Neural cell (in vitro differentiated cells): Measurements from ENCODE around the gene ALDH7A1. TPM values are rescaled to one million over a fixed set of nuclear protein-coding genes. Genes with fewer than 3 reads are reported as not detected.
A peak's percentile ranks its signal among the peaks of the same experiment; 100 is the strongest.

ENCODE experiments used
- H2AFZ ChIP-seq: fragments of 200-600, 300-800 bp; sonication (generic), shearing (Covaris generic); 2 replicates; pipeline ENCODE4 v1.6.0; 2014; ENCODE audit warnings: low read depth, mild to moderate bottlenecking, antibody characterized with exemption, low read length, moderate library complexity
- H3F3A ChIP-seq: fragments of 200-600 bp; shearing (Covaris generic); 2 replicates; pipeline ENCODE4 v1.6.1; 2016; ENCODE audit warnings: mild to moderate bottlenecking, moderate library complexity, mixed read lengths, antibody characterized with exemption, low read length; ENCODE audit not compliant: insufficient read depth, poor library complexity, severe bottlenecking
- H3K27ac ChIP-seq: fragments of 200-600, 300-800 bp; sonication (generic), shearing (Covaris generic); 2 replicates; pipeline ENCODE4 v1.5.1; 2014; ENCODE audit warnings: mild to moderate bottlenecking, low read length, moderate library complexity
- H3K27me3 ChIP-seq: fragments of 300-800, 200-600 bp; sonication (generic), shearing (Covaris generic); 2 replicates; pipeline ENCODE4 v1.6.0; 2014; ENCODE audit warnings: mild to moderate bottlenecking, low read depth, low read length, moderate library complexity; ENCODE audit not compliant: insufficient read depth
- H3K36me3 ChIP-seq: fragments of 300-800, 200-600 bp; sonication (generic), shearing (Covaris generic); 2 replicates; pipeline ENCODE4 v1.5.1; 2014; ENCODE audit warnings: mild to moderate bottlenecking, antibody characterized with exemption, low read length, moderate library complexity; ENCODE audit not compliant: insufficient read depth
- H3K4me2 ChIP-seq: fragments of 300-800, 200-600 bp; sonication (generic), shearing (Covaris generic); 2 replicates; pipeline ENCODE4 v1.6.0; 2014; ENCODE audit warnings: mild to moderate bottlenecking, low read length
- H3K4me3 ChIP-seq: fragments of 300-800, 200-600 bp; sonication (generic), shearing (Covaris generic); 2 replicates; pipeline ENCODE4 v1.5.1; 2014; ENCODE audit warnings: mild to moderate bottlenecking, low read length, moderate library complexity
- H3K79me2 ChIP-seq: fragments of 200-600 bp; shearing (Covaris generic); replicated peaks from 2 replicates; pipeline ENCODE4 v1.6.0; 2014; ENCODE audit warnings: mild to moderate bottlenecking, low read length, moderate library complexity; ENCODE audit not compliant: insufficient read depth
- H3K9ac ChIP-seq: fragments of 300-800, 200-600 bp; sonication (generic), shearing (Covaris generic); 2 replicates; pipeline ENCODE4 v1.6.1; 2016; ENCODE audit warnings: mild to moderate bottlenecking, low read length, mixed read lengths
- H3K9me2 ChIP-seq: fragments of 200-600 bp; shearing (Covaris generic); 2 replicates; pipeline ENCODE4 v1.6.1; 2016; ENCODE audit warnings: mild to moderate bottlenecking, low read length, mixed read lengths; ENCODE audit not compliant: insufficient read depth
- H3K9me3 ChIP-seq: fragments of 200-600, 300-800 bp; sonication (generic), shearing (Covaris generic); 2 replicates; pipeline ENCODE4 v1.6.1; 2016; ENCODE audit warnings: mild to moderate bottlenecking, mixed run types, low read length, moderate library complexity, mixed read lengths
- H4K20me1 ChIP-seq: fragments of 200-600 bp; shearing (Covaris generic); 2 replicates; pipeline ENCODE4 v1.6.1; 2016; ENCODE audit warnings: mild to moderate bottlenecking, mixed run types; ENCODE audit not compliant: insufficient read depth
- CTCF ChIP-seq: fragments of 450-650 bp; IDR thresholded peaks from 2 replicates; pipeline ENCODE4 v1.5.1; 2014; ENCODE audit warnings: antibody characterized with exemption, mild to moderate bottlenecking, moderate library complexity; ENCODE audit not compliant: poor library complexity, severe bottlenecking
- EP300 ChIP-seq: fragments of 450-650 bp; conservative IDR thresholded peaks from 2 replicates; pipeline ENCODE4 v1.6.1; 2014; ENCODE audit warnings: antibody characterized with exemption, mild to moderate bottlenecking, moderate library complexity; ENCODE audit not compliant: poor library complexity, severe bottlenecking
- EZH2 ChIP-seq: fragments of 200-600, 300-800 bp; shearing (Covaris generic), sonication (generic); IDR thresholded peaks from 2 replicates; pipeline ENCODE4 v1.6.1; 2014; ENCODE audit warnings: antibody characterized with exemption, low read length, borderline replicate concordance, mild to moderate bottlenecking; ENCODE audit not compliant: insufficient read depth, poor library complexity, severe bottlenecking
- MXI1 ChIP-seq: fragments of 450-650 bp; conservative IDR thresholded peaks from 2 replicates; pipeline ENCODE4 v1.6.1; 2014; ENCODE audit warnings: antibody characterized with exemption, mild to moderate bottlenecking; ENCODE audit not compliant: poor library complexity, severe bottlenecking
- POLR2AphosphoS5 ChIP-seq: IDR thresholded peaks from 2 replicates; pipeline ENCODE4 v1.6.1; 2012
- RAD21 ChIP-seq: fragments of 450-650 bp; conservative IDR thresholded peaks from 2 replicates; pipeline ENCODE4 v1.6.1; 2014; ENCODE audit warnings: antibody characterized with exemption, mild to moderate bottlenecking, moderate library complexity
- REST ChIP-seq: IDR thresholded peaks from 2 replicates; pipeline ENCODE4 v1.6.1; 2012; ENCODE audit warnings: borderline replicate concordance
- SMC3 ChIP-seq: fragments of 450-650 bp; conservative IDR thresholded peaks from 2 replicates; pipeline ENCODE4 v1.6.1; 2014; ENCODE audit warnings: antibody characterized with exemption, mild to moderate bottlenecking, moderate library complexity; ENCODE audit not compliant: poor library complexity
- TAF1 ChIP-seq: IDR thresholded peaks from 2 replicates; pipeline ENCODE4 v1.6.1; 2012; ENCODE audit warnings: low read depth
- polyA plus RNA-seq: library from polyadenylated mRNA; depleted of rRNA; stranded (reverse); fragments of >200 nt; gene quantifications from 2 replicates; pipeline ENCODE4 v1.2.3, GENCODE V29; 2014

The ALDH7A1 gene
- polyA plus RNA-seq, 1 donor from 2014 or later: 23.4 TPM

GRCh38 chr5:126603402-126603991, 8.5 kb upstream of the ALDH7A1 start:
- H4K20me1 ChIP-seq: no peaks in the 10 kb centered on the region
- H3K27me3 ChIP-seq: no peaks in the 10 kb centered on the region
- H3K9ac ChIP-seq: no peak overlapping the region
- no peak overlapping the region for H2AFZ ChIP-seq
- H3K4me2 ChIP-seq: no peak overlapping the region
- no peak overlapping the region for H3K27ac ChIP-seq
- no peak for TF ChIP-seq RAD21
- TF ChIP-seq MXI1: no peak
- TF ChIP-seq SMC3: no peak
- TF ChIP-seq POLR2AphosphoS5: no peak
- TF ChIP-seq EZH2: no peak
- no peak for TF ChIP-seq CTCF
- TF ChIP-seq REST: no peak
- TF ChIP-seq TAF1: no peak
- TF ChIP-seq EP300: no peak
- H3K79me2 ChIP-seq: peaks cover 49% of the 10 kb centered on the region
- no peaks in the 10 kb centered on the region for H3K9me3 ChIP-seq
- H3F3A ChIP-seq: no peaks in the 10 kb centered on the region
- H3K9me2 ChIP-seq: no peaks in the 10 kb centered on the region
- H3K36me3 ChIP-seq: no peaks in the 10 kb centered on the region
- no peak overlapping the region for H3K4me3 ChIP-seq

GRCh38 chr5:126600631-126601511, 5.9 kb upstream of the ALDH7A1 start, which contains the start of gene PHAX:
TSS of gene PHAX (plus strand) at chr5:126600947. CDS start at chr5:126600963, 16 bp downstream.
- Histone ChIP-seq H2AFZ (peak within 1 kb of the TSS; percentile 99), H3K36me3 (no peaks in the 10 kb centered on the region), H3K4me3 (peak within 1 kb of the TSS; percentile 81), H3K27ac (peak within 1 kb of the TSS; percentile 84), H3K9ac (peak within 1 kb of the TSS; percentile 96), H4K20me1 (no peaks in the 10 kb centered on the region), H3F3A (no peaks in the 10 kb centered on the region), H3K79me2 (peaks cover 37% of the 10 kb centered on the region), H3K9me2 (no peaks in the 10 kb centered on the region), H3K4me2 (peak within 1 kb of the TSS; percentile 92), H3K9me3 (no peaks in the 10 kb centered on the region), H3K27me3 (no peaks in the 10 kb centered on the region)
- TF ChIP-seq POLR2AphosphoS5: peak; percentile 88
- TF ChIP-seq TAF1: peak; percentile 58
- TF ChIP-seq RAD21: peak; percentile 71
- TF ChIP-seq CTCF: peak; percentile 85
- no peak for TF ChIP-seq REST
- peak; percentile 86 for TF ChIP-seq SMC3
- peak; percentile 54 for TF ChIP-seq EP300
- TF ChIP-seq EZH2: no peak
- peak; percentile 76 for TF ChIP-seq MXI1
